LHCN-M2 (cell line): ENCODE results near the gene GRAMD1A. TPM values are rescaled to one million over a fixed set of nuclear protein-coding genes. Genes with fewer than 3 reads are reported as not detected.
"Not testable (repeated sequence)": the region's sequence is repeated elsewhere in the genome, so short reads cannot be mapped to it uniquely, and the experiment has no call there.

ENCODE experiments used
- DNase-seq: peaks from one replicate; pipeline ENCODE4 v3.0.0-alpha.2; 2012; ENCODE audit warnings: low read depth
- total RNA-seq: library from RNA; depleted of rRNA; stranded (reverse); fragments of >200 nt; gene quantifications from 2 replicates; pipeline ENCODE4 v1.2.3, GENCODE V29; 2014

GRAMD1A gene
- total RNA-seq, 1 experiment from 2014 or later: 22.5 TPM

DNA sequence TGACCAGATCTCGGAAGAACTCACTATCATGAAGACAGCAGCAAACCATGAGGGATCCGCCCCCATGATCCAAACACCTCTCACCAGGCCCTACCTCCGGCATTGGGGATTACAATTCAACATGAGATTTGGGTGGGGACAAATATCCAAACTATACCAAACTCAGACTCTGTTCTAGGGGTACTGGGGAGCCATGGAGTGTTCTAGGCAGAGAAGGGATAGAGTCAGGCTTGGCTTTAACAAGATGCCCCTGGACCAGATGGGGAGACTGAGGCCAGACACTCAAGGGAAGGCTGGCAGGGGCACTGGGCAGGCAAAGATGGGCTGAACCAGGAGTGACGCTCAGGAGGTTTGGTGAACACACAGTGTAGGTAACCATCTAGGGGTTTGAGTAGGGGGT lies 18.3 kb downstream of the GRAMD1A start:
- no peak for DNase-seq

DNA sequence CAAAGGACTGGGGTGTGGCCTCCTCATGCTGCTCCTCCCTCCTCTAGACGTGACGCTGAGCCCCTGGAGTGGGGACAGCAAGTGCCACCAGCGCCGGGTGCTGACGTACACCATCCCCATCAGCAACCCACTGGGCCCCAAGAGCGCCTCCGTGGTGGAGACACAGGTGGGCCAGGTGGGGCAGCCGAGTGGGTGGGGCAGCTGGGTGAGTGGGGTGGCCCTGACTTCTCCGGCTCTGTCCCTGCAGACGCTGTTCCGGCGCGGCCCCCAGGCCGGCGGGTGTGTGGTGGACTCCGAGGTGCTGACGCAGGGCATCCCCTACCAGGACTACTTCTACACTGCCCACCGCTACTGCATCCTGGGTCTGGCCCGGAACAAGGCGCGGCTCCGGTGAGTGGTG lies 19.0 kb downstream of the GRAMD1A start:
- no peak for DNase-seq

DNA sequence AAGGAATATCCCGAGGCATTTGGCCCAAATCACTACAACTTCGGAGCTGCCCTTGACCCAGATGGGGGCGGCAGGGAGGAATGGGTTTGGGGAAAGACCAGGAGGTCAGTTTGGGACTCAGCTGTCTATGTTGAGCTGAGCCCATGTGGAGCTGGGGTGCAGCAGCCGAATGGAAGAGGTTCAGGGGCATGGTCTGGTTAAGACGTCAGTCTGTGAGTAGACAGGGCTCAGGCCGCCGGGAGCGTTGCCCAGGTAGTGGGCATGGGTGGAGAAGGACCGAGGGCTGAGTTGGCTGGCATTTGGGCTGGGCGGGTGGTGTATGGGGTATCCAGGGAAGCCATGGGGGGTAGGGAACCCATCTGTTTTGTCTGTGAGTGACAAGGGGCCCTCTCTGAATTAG lies 20.9 kb downstream of the GRAMD1A start:
- no peak for DNase-seq

GRCh38 chr19:35021596-35021995 lies 21.5 kb downstream of the GRAMD1A start:
- no peak for DNase-seq

DNA sequence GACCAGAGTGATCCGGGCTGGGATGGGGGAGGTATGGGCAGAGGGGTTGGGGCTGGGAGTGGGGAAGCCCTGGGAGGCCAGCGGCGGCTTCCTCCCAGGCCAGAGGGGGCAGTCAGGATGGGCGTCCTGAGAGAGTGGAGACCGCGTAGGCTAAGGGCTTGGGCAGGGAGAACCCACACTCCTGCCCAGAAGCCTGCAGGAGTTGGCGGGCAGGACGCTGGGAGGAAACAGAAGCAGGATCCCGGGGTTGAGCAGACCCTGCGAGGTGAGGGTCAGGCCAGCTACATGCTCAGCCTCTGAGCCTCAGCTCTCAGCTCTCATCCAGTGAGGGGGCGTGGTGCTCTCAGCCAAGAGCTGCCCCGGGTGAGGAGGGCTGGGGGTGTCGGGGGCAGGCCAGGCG lies 22.3 kb downstream of the GRAMD1A start:
- DNase-seq: no peak

DNA sequence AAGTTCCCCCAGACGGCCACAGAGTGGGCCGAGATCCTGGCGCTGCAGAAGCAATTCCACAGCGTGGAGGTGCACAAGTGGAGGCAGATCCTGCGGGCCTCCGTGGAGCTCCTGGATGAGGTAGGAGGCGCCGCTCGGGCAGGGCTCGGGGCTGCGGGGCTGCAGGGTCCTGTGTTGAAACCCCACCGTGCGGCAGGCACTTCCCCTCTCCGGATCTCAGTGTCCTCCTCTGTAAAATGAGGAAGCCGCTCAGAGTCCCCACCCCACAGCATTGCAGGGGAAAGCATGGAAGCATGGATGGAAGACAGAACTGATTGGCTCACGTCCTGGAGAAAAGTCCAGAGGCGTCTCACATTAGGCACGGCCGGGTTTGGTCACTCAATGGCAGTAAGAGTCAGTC lies 23.3 kb downstream of the GRAMD1A start:
- no peak for DNase-seq

- no peak for DNase-seq
Observed at GRCh38 chr19:35024095-35024494, 24.0 kb downstream of the GRAMD1A start.

- DNase-seq: no peak
Observed at GRCh38 chr19:35025969-35026368, 25.8 kb downstream of the GRAMD1A start.

GRCh38 chr19:35026418-35026817 lies 26.3 kb downstream of the GRAMD1A start:
- DNase-seq: no peak

DNA sequence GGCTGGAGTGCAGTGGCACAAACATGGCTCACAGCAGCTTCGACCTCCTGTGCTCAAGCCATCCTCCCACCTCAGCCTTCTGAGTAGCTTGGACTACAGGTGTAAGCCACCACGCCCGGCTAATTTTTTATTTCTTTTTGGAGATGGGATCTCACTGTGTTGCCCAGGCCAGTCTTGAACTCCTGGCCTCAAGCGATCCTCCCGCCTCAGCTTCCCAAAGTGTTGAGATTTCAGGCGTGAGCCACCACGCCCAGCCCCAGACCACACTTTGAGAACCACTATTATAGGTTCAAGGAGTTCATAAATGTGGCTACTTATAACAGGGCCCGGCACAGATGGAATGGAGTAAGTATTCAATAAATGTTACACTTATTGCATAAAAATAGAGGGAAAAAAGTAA lies 26.9 kb downstream of the GRAMD1A start:
- DNase-seq: no peak

DNA sequence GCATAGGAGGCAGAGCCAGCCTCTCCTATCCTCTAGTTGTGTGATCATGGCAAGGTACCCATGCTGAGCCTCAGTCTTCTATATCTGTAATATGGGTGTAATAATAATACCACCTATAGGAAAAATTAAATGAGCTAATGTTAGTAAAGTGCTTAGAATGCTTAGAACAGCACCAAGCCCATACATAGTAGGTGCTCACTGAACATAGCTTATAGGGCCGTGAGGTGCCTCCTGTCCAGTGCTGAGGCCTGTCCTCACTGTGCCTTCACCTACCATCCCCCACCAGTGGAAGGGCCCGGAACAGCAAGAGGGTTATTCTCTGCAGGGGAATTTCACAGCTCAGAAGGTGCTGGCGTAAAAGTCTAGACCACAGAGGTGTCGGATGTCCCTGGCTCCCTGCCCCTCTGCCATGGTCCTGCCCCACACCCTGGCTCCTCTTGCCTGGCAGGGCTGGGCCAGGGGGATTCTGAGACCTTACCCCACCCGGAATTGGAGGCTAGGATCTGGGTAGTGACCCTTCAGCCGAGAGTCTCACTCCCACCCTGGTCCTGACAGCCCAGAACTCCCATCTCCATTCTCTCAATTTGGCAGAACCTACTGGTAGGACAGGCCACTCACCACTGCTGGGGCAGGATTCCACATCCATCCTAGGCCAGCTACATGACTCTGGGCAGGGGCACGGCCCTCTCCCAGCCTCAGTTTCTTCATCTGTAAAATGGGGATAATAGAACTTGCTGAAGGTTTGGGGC lies 27.9 kb downstream of the GRAMD1A start:
- DNase-seq: peak; percentile 36

DNA sequence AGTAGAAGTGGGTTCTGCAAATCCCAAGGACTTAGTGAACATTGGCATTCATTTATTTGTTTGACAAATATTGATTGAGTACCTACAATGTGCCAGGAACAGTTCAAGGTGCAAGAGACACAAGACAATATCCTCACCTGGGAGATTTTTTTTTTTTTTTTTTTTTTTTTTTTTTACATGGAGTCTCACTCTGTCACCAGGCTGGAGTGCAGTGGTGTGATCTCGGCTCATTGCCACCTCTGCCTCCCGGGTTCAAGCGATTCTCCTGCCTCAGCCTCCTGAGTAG lies 28.4 kb downstream of the GRAMD1A start:
- DNase-seq: not testable (repeated sequence)

GRCh38 chr19:35029275-35029736 lies 29.2 kb downstream of the GRAMD1A start:
- not testable (repeated sequence) for DNase-seq

- no peak for DNase-seq
Observed at GRCh38 chr19:35029737-35030256, 29.7 kb downstream of the GRAMD1A start.

- DNase-seq: peak; percentile 53
Observed at GRCh38 chr19:35030257-35031071, 30.3 kb downstream of the GRAMD1A start, which contains the start of gene SCN1B. Gene SCN1B (plus strand): TSS chr19:35030470. CDS start chr19:35030821, 351 bp downstream.

GRCh38 chr19:35031072-35031881 lies 31.2 kb downstream of the GRAMD1A start:
- no peak for DNase-seq

- DNase-seq: no peak
Observed at GRCh38 chr19:35032356-35032865, 32.3 kb downstream of the GRAMD1A start.

DNA sequence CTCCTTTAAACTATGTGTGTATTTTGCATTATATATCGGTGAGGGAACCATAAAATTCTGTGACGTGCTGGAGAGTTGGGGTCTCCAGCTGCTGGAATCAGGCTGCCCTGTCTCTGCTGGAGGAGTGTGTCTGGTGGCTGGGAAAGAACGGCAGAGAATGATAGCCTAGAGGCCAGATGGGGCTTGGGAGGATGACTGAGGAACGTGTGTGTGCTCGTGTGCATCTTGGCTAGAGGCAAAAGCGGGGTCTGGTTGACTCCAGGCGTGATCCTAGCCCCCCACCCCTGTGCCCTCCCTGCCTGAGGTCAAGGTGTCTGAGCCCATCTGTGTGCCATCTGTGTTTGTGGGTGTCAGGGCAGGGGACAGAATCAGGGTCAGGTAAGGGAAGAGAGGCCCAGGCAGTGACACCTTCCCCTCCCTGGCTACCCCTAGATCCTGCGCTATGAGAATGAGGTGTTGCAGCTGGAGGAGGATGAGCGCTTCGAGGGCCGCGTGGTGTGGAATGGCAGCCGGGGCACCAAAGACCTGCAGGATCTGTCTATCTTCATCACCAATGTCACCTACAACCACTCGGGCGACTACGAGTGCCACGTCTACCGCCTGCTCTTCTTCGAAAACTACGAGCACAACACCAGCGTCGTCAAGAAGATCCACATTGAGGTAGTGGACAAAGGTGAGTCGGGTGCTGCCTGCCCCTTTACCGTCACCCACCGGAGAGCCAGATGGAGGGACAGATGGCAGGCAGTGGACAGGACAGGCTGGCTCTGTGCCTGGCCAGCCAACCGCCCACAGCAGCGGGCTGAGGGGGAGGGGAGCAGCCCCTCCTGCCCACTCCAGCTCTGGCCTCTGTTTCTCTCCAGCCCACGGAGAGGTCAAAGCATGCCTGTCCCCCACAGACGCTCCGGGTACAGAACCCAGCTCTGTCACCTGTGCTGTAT lies 33.2 kb downstream of the GRAMD1A start:
- no peak for DNase-seq

- no peak for DNase-seq
Observed at GRCh38 chr19:35034005-35034502, 33.9 kb downstream of the GRAMD1A start.
